Omental fat pad (tissue), 4 donors: Measurements from ENCODE around the gene COQ3. TPM values are rescaled to one million over a fixed set of nuclear protein-coding genes. Genes with fewer than 3 reads are reported as not detected.
A peak's percentile ranks its signal among the peaks of the same experiment; 100 is the strongest.

ENCODE experiments used
- ATAC-seq: fragments of 150-250 bp; one replicate; pipeline ENCODE4 v1.9.1; 2016; ENCODE audit warnings: mild to moderate bottlenecking, moderate library complexity; ENCODE audit not compliant: low FRiP score
- DNase-seq: peaks from one replicate; pipeline ENCODE4 v3.0.0-alpha.2; 2019; ENCODE audit warnings: low spot score
- total RNA-seq, 4 donors: library from RNA; depleted of rRNA; stranded (reverse); fragments of >200 nt; gene quantifications; one replicate each; pipeline ENCODE4 v1.1.0, GENCODE V29; 2016
- TF ChIP-seq, protein P1 (sequence below), 3 donors: fragments of 450-650 bp; IDR thresholded peaks; one replicate each; pipeline ENCODE4 v1.5.1; 2016 to 2017; ENCODE audit warnings: antibody characterized with exemption in 3 of 3, mild to moderate bottlenecking in 3 of 3, moderate library complexity in 2 of 3

The COQ3 gene
- total RNA-seq, 4 donors from 2014 or later = 1.2 to 4.5 (median 4.0) TPM

DNA sequence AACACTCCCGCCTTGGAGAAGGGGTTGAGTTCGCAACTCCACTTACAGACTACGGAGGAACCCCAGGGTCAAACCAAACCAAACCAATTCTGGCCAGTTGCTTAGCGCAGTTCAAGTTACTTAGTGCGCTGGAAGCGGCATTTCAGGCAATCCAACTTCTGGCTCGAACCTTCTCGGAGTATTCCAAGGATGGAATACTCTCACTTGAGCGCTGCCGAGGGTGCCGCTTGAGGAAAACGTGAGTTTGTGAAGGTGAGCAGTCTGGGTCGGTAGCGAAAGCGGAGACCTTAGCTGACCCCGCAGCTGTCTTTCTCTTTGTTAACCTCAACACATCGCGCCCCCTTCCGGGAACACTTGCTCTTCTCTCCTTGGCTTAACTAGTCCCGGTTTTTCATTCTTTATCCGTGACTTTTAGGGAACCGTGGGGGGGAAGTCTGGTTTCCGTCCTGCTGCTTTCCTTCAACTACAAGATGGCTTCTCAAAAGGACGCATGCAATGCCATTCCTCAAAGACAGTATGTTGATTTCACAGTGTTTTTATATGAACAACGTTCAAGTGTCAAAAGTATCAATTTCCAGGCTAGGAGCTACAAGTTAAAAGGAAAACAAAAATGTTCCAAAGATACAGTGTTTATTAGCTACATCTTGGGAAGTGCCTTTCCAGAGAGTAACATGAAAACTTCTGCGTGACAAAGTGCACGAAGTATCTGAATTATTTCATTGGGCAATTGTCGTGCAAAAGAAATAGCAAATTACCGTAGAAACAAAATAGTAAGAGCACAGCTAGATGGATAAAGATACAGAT is 31.9 kb upstream of the COQ3 start:
- DNase-seq = peak; percentile 61

DNA sequence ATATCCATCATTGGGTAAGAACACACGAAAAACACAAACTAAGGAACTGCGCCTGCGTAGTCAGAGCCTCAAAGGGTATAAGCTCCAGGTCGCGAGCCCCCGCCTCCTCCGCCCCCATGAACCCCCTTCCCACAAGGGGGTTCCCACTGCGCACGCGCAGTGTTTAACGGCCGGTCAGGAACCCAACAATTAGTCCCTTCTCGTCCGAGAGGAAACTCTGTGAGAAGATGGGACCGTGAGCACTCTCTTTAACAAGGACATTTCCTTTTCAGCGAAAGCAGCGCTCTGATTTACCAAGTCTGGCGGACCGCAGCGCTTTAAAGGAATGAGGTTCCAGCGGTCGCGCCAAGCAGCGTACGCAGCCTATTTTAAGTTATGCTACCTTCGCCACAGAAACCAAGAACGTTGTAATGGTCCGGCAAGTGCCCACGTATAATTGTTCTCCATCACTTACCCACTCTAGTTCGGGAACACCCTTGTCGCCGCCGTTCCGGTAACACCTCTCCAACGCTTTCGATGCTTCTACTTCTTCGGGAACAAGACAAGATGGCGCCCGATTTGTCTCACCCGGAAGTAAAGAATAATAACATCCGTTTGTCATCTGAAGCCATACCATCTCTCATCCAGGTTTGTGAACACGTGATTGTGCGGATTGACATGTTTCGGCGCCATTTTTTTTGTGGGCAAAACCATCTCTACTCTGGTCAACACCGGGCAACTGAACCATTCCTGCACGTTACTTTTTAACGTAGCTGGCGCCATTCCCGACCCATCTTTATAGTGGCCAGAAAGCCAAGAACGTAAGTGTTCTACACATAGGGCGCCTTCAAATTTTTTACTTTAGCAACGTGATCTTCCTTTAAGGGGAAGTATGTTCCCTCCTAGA is 31.0 kb upstream of the COQ3 start, which contains the start of gene PNISR:
Gene PNISR, minus strand, starts transcription at position 548 of the 886 bp plus-strand sequence. CDS start 10,649 bp downstream, outside the sequence.
- TF ChIP-seq, protein P1, sequence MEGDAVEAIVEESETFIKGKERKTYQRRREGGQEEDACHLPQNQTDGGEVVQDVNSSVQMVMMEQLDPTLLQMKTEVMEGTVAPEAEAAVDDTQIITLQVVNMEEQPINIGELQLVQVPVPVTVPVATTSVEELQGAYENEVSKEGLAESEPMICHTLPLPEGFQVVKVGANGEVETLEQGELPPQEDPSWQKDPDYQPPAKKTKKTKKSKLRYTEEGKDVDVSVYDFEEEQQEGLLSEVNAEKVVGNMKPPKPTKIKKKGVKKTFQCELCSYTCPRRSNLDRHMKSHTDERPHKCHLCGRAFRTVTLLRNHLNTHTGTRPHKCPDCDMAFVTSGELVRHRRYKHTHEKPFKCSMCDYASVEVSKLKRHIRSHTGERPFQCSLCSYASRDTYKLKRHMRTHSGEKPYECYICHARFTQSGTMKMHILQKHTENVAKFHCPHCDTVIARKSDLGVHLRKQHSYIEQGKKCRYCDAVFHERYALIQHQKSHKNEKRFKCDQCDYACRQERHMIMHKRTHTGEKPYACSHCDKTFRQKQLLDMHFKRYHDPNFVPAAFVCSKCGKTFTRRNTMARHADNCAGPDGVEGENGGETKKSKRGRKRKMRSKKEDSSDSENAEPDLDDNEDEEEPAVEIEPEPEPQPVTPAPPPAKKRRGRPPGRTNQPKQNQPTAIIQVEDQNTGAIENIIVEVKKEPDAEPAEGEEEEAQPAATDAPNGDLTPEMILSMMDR (IDR thresholded peaks at IDR 0.05) = no peak
- peak; percentile 96 for ATAC-seq
- DNase-seq = peak; percentile 68

More for the DNA sequence above, 31.9 kb upstream of the COQ3 start:
- TF ChIP-seq, protein P1 (IDR thresholded peaks at IDR 0.05) = no peak
- ATAC-seq = peak; percentile 86

DNA sequence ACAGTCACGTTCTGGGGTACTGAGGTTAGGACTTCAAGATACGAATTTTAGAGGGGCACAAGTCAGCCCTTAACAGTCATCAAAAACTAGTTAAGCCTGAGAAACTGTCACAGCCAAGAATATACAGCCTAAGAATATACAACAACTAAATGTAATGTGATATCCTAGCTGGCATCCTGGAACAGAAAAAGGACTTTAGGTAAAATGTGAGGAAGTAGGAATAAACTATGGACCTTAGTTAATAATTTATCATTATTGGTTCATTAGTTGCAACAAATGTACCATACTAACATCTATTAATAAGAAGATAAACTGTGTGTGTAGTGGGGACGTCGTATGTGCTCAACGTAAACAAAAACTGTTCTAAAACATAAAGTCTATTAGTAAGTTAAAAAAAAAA is 30.0 kb upstream of the COQ3 start:
- TF ChIP-seq, protein P1 (IDR thresholded peaks at IDR 0.05) = no peak
- DNase-seq (no peak), ATAC-seq (no peak)

DNA sequence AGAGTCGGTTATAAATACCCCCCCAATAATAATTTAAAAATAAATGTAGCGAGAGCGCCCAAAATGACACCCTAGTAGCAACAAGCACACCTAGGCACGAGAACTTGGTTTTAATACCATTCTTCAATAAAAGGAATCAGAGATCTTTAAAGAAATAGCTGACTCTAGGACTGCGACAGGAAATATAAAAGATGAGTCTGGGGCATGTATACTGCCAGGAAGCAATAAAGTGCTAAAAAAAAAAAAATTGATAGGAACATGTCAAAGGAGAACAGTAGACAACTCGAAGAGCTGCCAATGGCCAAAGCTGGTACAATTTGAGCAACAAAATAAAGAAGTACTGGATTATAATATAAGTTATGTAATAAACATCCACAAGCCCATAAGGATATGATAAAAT is 28.9 kb upstream of the COQ3 start:
- TF ChIP-seq, protein P1 (IDR thresholded peaks at IDR 0.05) = no peak

DNA sequence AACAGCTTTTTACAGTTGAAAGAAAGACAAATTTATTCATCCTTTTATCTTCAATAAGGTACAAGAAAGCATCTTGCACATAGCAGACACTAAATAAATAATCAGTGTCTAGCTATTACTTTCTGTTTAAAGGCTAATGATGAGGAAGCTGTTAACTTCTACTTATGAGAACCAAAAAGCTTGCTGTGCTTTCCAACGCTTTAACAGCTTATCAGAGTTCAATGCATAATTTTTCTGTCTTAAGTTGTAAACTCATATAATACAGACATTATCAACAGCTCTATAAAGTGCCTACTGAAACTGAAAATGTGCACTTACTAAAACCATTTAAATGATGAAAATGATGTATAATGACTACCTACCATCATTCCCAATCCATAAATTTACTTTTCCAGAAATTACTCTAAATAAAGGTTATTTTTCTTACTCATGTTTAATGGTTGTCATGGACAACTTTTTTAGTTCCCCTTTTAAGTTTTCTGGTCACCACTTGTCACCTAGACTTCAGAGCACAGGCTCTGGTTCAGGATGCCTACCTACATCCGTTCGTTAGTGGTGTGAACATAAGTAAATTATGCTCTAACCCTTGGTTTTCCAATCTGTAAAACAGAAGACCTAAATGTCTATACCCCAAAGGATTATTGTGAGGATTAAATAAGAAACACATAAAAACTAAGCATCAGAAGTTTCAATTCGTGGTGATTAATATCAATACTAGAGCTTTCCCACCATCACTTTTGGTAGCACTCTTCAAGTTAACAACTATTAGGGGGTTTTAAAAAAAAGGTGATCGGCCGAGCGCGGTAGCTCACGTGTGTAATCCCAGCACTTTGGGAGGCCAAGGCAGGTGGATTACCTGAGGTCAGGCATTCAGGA is 23.1 kb upstream of the COQ3 start:
- DNase-seq (no peak), ATAC-seq (no peak)
- TF ChIP-seq, protein P1 (IDR thresholded peaks at IDR 0.05) = no peak

More for the DNA sequence above, 28.9 kb upstream of the COQ3 start:
- DNase-seq (no peak), ATAC-seq (no peak)

DNA sequence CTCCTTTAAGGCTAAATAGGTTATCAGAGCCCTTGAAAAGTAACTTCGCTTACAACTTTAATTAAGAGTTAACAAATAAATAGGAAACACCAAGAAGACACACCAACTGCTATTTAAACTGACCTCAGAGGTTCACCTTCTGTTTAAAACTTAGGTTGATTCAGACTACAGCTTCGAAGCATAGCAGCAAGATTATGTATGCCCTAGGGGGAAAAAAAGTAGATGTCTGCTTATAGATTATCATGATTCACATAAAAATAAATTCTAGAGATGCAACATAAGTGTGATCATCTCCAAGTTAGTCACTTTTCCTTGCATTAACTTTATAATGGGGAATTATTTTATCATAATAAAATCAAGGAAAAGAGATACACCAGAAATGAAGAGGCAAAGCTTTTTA is 22.2 kb upstream of the COQ3 start:
- ATAC-seq = no peak
- TF ChIP-seq, protein P1 (IDR thresholded peaks at IDR 0.05) = no peak
- no peak for DNase-seq
